ENCODE measurements around the gene TSPAN16. TPM values are rescaled to one million over a fixed set of nuclear protein-coding genes. Genes with fewer than 3 reads are reported as not detected.

Gene TSPAN16
- total and polyA plus RNA-seq, 2 of the 13 experiments (the other 11 are each of a cell fraction or from before 2014, with no cell fraction given): not detected

DNA sequence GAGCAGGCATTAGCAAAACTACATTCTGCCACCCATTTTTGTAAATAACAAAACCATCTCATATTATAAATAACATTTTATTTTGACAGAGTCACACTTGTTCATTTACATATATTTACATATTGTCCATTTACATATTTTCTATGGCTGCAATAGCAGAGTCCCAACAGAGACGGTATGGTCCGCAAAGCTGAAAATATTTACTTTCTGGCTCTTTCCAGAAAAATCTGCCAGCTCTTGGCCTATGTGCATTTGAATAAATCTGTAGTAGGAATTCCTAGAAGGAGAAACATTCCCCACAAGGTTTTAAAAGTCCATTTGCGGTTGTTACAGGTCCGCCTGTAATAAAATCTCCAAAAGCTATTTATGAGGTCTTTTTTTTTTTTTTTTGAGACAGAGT, 5.7 kb upstream of the TSPAN16 start:
- Histone ChIP-seq H3K27ac (ENCODE audit: extremely low read length, insufficient read depth, low read length) (no peak overlapping the region), H3K9ac (ENCODE audit: insufficient read depth, low read depth, low read length) (no peak overlapping the region), H3K36me3 (replicated peaks in 1 of 2; ENCODE audit: control insufficient read depth in 1 of 2, insufficient read depth in 2 of 2, low read length in 2 of 2) (no peaks in the 10 kb centered on the region), H3K4me3 (replicated peaks in 1 of 3; ENCODE audit: insufficient read depth in 1 of 3, low read depth in 2 of 3, low read length in 3 of 3) (no peak overlapping the region), H2AFZ (ENCODE audit: low read length) (no peak overlapping the region), H4K20me1 (ENCODE audit: insufficient read depth, low read length) (no peaks in the 10 kb centered on the region), H3K4me2 (ENCODE audit: low read depth, low read length) (no peak overlapping the region), H3K27me3 (ENCODE audit: control insufficient read depth in 1 of 2, insufficient read depth in 2 of 2, low read length in 2 of 2) (peaks cover 0 to 7% of the 10 kb centered on the region in 2 experiments; a peak in 1 of 5 replicates), H3K79me2 (ENCODE audit: insufficient read depth, low read length) (no peaks in the 10 kb centered on the region), H3K9me3 (ENCODE audit: low read length) (no peaks in the 10 kb centered on the region), H3K4me1 (ENCODE audit: insufficient read depth, low read length) (peaks cover 51% of the 10 kb centered on the region)
- ATAC-seq (no peak), DNase-seq (ENCODE audit: low spot score) (no peak), FAIRE-seq (no peak)
- CTCF ChIA-PET (ENCODE audit: low intra/inter-chr PET ratio, low total read pairs): no interaction called here
- no TSS peak for BruUV-seq (replicated peaks)
- TF ChIP-seq BCL6 (CRISPR knock-in tag; IDR thresholded peaks at IDR 0.05): peak; percentile 64; the same call in 1 of the 2 replicates
- no peak for TF ChIP-seq PLRG1 (conservative IDR thresholded peaks at IDR 0.05)
- no peak for TF ChIP-seq THAP7 (CRISPR knock-in tag; IDR thresholded peaks at IDR 0.05)
- TF ChIP-seq ZFP90 (CRISPR knock-in tag; IDR thresholded peaks at IDR 0.05; ENCODE audit: borderline replicate concordance): no peak
- TF ChIP-seq EZH2 (conservative IDR thresholded peaks at IDR 0.05; ENCODE audit: low read depth, low read length): no peak
- in situ Hi-C loops (cut with HindIII; ENCODE audit: extremely low pct_ligation_motif_present, low pct_unique_long_range_greater_than_20kb) (no loop called here), intact Hi-C loops (cut with micrococcal nuclease; ENCODE audit: unreplicated experiment) (loop anchor here (10.0 kb wide), 1 partner anchor 155 kb away; no protein-coding TSS in a partner anchor)
- POLR2A ChIA-PET: interaction anchor here (0.6 to 0.8 kb wide), 2 partner anchors 14 to 85 kb away, joined by 3 read pairs; no protein-coding TSS in a partner anchor
- 25% methylated on average over 4 of the region's 4 CpGs for WGBS (ENCODE audit: low lambda C conversion rate)

DNA sequence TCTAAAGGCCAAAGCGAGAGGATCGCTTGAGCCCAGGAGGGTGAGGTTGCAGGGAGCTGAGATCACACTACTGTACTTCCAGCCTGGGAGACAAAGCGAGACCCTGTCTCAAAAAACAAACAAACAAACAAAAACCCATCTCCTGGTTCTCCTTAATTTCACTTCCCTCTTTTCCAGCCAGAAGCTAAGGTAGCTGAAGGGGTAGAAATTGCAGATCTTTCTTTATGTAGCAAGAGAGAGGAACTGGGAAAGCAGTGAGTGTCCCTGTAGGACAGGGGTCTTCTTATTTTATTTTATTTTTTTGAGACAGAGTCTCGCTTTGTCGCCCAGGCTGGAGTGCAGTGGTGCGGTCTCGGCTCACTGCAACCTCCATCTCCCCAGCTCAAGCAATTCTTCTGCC, 4.5 kb upstream of the TSPAN16 start:
- POLR2A ChIA-PET: no interaction called here
- in situ Hi-C loops (cut with HindIII; ENCODE audit: extremely low pct_ligation_motif_present, low pct_unique_long_range_greater_than_20kb): no loop called here
- Histone ChIP-seq H4K20me1 (ENCODE audit: insufficient read depth, low read length) (no peaks in the 10 kb centered on the region), H3K27ac (ENCODE audit: extremely low read length, insufficient read depth, low read length) (no peak overlapping the region), H3K9ac (ENCODE audit: insufficient read depth, low read depth, low read length) (no peak overlapping the region), H3K4me2 (ENCODE audit: low read depth, low read length) (no peak overlapping the region), H3K4me3 (replicated peaks in 1 of 3; ENCODE audit: insufficient read depth in 1 of 3, low read depth in 2 of 3, low read length in 3 of 3) (no peak overlapping the region), H3K4me1 (ENCODE audit: insufficient read depth, low read length) (peaks cover 51% of the 10 kb centered on the region), H3K36me3 (replicated peaks in 1 of 2; ENCODE audit: control insufficient read depth in 1 of 2, insufficient read depth in 2 of 2, low read length in 2 of 2) (no peaks in the 10 kb centered on the region), H2AFZ (ENCODE audit: low read length) (no peak overlapping the region), H3K27me3 (ENCODE audit: control insufficient read depth in 1 of 2, insufficient read depth in 2 of 2, low read length in 2 of 2) (peaks cover 0 to 7% of the 10 kb centered on the region in 2 experiments; a peak in 1 of 5 replicates), H3K79me2 (ENCODE audit: insufficient read depth, low read length) (no peaks in the 10 kb centered on the region), H3K9me3 (ENCODE audit: low read length) (no peaks in the 10 kb centered on the region)
- FAIRE-seq (no peak), DNase-seq (ENCODE audit: low spot score) (no peak), ATAC-seq (no peak)
- intact Hi-C loops (cut with micrococcal nuclease; ENCODE audit: unreplicated experiment): loop anchor here (10.0 kb wide), 1 partner anchor 153 kb away; no protein-coding TSS in a partner anchor
- WGBS (ENCODE audit: low lambda C conversion rate): 58% methylated on average over 7 of the region's 7 CpGs
- no TSS peak for BruUV-seq (replicated peaks)
- CTCF ChIA-PET (ENCODE audit: low intra/inter-chr PET ratio, low total read pairs): no interaction called here
- no peak for TF ChIP-seq NR1H2 (CRISPR knock-in tag; IDR thresholded peaks at IDR 0.05; ENCODE audit: borderline replicate concordance, low read depth)
- TF ChIP-seq GRHL1 (CRISPR knock-in tag; conservative IDR thresholded peaks at IDR 0.05): no peak
- TF ChIP-seq ZNF333 (CRISPR knock-in tag; IDR thresholded peaks at IDR 0.05; ENCODE audit: borderline replicate concordance): no peak
- no peak for TF ChIP-seq ZNF317 (CRISPR knock-in tag; IDR thresholded peaks at IDR 0.05)
- no peak for TF ChIP-seq FOXM1 (CRISPR knock-in tag; IDR thresholded peaks at IDR 0.05)
- no peak for TF ChIP-seq SIX4 (CRISPR knock-in tag; IDR thresholded peaks at IDR 0.05)
- no peak for TF ChIP-seq TCF7 (IDR thresholded peaks at IDR 0.05; ENCODE audit: low read depth)
- no peak for TF ChIP-seq CBX5 (CRISPR knock-in tag; IDR thresholded peaks at IDR 0.05; ENCODE audit: borderline replicate concordance)
- TF ChIP-seq HOXA3 (CRISPR knock-in tag; IDR thresholded peaks at IDR 0.05): no peak
- TF ChIP-seq, protein P1, sequence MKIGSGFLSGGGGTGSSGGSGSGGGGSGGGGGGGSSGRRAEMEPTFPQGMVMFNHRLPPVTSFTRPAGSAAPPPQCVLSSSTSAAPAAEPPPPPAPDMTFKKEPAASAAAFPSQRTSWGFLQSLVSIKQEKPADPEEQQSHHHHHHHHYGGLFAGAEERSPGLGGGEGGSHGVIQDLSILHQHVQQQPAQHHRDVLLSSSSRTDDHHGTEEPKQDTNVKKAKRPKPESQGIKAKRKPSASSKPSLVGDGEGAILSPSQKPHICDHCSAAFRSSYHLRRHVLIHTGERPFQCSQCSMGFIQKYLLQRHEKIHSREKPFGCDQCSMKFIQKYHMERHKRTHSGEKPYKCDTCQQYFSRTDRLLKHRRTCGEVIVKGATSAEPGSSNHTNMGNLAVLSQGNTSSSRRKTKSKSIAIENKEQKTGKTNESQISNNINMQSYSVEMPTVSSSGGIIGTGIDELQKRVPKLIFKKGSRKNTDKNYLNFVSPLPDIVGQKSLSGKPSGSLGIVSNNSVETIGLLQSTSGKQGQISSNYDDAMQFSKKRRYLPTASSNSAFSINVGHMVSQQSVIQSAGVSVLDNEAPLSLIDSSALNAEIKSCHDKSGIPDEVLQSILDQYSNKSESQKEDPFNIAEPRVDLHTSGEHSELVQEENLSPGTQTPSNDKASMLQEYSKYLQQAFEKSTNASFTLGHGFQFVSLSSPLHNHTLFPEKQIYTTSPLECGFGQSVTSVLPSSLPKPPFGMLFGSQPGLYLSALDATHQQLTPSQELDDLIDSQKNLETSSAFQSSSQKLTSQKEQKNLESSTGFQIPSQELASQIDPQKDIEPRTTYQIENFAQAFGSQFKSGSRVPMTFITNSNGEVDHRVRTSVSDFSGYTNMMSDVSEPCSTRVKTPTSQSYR (CRISPR knock-in tag; IDR thresholded peaks at IDR 0.05; ENCODE audit: borderline replicate concordance): no peak
